GM19395 (cell line): ENCODE data around the gene OR52N5.

ENCODE experiments used
- ATAC-seq: cut with Tn5 transposase; IDR thresholded peaks from one replicate; pipeline ENCODE4 v1.9.1; 2021; ENCODE audit warnings: mild to moderate bottlenecking, moderate library complexity; ENCODE audit not compliant: unreplicated experiment

OR52N5 gene

DNA sequence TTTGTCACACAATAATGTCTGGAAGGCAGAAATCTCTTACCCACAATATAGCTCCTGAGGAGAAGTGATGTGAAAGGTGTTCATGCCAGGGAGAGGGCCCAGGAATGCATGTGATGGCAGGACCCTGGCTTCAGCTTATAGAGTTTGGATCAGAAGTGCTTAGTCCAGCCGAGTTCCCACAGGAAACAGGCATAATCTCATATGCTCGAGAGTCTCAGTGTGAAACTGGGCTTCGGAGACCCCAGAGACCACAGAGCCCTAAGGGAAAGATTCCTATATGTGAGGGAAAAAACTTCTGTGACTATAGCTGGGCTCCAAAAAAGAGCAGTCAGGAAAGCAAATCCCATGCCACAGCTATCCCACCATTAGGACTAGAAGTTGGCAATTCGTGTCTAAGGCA lies at the start of gene OR52N5:
Gene OR52N5, minus strand, starts transcription at position 101 of the 400 bp plus-strand sequence. CDS start 4,721 bp downstream, outside the sequence.
- ATAC-seq: no peak

DNA sequence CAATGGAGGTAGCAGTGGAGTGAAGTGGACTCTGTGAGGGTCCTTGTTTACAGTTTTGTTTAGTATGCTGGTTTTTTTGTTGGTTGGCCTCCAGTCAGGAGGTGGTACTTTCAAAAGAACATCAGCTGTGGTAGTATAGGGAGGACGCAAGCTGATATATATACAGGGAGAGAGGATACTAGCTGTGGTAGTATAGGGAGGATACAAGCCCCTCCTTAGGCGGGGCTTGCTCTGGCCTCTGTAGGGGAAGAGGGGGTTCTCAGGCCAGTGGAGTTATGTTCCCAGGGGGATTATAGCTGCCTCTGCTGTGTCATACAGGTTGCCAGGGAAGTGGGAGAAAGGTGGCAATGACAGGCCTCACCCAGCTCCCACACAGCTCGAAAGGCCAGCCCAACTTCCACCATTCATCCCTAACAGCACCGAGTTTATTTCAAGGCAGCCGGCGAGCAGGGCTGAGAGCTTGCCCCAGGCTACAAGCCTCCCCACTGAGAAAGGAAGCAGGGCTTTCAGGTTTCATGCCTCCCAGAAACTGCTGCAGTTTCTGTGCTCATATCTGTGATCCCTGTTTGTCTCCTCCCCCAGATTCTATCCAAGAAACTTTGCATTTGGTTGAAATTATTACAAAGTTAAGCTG lies 48.2 kb upstream of the OR52N5 start:
- ATAC-seq: no peak

DNA sequence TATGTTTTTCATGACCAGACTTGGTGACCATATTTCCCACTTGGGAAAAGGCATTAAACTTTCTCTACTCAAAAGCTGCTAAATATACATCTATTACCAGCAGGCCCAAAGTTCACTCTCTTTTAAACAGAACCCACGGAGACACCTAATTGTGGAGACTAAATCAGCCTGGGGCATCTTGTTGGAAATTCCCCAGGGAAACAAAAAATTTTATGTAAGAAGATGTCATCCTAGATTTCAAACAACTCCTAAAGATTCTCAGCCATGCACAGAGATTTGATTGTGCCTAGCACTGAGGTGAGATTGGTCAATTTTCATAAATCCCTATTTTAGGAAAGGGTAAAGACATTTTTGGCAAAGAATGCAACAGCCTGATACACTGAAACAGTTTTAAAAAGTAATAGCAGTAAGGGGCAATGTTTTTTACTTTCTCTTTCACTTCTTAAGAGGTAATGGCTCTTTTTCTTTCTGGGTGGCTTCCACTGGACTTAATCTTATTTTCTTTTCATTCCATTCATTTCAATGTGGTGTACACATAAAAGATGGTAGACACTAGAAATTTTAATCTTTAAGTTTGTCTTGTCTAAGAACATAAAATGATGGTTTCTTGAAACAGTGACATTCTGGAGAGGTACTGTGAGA lies 35.2 kb upstream of the OR52N5 start:
- ATAC-seq: peak; percentile 72

DNA sequence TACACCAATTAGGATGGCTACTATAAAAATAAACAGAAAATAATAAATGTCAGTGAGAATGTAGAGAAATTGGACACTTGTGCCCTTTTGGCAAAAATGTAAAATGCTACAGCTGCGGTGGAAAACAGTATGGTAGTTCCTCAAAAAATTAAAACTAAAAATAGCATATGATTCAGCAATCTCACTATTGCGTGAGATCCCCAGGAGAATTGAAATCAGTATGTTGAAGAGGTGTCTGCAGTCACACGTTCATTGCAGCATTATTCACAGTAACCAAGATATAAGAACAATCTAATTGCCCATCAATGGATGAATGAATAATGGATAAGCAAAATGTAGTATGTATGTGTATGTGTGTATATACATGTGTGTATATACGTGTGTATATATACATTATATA lies 32.4 kb upstream of the OR52N5 start:
- ATAC-seq: no peak

DNA sequence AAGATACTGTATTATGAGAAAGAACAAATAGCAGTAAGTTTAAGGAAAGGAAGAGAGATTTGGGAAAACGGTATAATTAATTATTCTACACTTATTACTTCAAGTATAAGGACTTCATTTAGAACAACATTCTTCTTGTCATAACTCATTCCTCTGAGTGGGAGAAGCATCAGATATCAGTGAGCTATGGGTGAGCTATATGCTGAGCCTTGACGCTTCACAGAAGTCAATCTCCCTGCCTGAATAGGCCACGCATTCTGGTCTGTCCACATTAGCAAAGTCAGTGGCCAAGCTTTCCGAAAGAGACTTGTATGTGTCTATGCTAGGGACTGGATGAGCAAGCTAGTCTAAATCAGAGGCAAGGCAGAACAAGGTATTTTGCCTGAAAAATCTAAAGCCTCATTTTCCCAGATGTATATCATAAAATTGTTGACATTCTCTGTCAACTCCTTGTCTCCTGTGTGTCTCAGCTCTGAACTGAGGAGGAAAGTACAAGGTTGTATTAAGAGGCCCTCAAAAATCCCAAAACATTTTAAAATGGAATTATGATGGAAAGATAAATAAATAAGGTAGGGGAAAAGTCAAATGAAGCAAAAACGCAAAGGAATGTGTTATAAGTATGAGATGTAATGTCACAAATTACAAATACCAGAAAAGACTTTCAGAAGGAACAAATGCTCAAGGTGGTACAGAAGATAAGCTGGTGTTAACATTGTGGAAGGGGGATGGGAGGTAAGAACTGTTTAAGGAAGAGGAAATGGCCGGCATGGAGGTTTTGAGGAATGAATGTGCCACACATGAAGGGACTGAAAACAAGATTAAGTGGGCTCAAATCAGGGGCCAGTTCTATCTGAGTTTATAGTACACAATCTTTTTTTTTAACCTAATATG lies 27.0 kb upstream of the OR52N5 start:
- ATAC-seq: no peak

DNA sequence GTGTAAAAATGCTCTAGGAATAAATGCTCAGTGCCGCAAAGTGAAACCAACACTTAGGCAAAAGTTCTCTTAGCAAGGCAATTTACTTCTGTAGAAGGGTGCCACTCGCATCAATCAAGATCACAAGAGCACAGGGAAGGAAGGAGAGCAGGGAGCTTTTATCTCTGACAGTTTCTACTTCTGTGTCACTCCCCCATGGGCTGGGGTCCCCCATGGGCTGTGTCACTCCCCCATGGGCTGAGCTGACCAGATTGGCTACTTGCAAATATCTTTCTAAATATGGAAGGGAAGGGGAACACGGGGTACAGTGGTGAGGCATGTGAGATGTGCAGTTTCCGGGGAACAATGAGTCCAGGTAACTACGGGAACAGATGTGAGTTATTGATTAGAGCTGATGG lies 26.0 kb upstream of the OR52N5 start:
- peak; percentile 35 for ATAC-seq

DNA sequence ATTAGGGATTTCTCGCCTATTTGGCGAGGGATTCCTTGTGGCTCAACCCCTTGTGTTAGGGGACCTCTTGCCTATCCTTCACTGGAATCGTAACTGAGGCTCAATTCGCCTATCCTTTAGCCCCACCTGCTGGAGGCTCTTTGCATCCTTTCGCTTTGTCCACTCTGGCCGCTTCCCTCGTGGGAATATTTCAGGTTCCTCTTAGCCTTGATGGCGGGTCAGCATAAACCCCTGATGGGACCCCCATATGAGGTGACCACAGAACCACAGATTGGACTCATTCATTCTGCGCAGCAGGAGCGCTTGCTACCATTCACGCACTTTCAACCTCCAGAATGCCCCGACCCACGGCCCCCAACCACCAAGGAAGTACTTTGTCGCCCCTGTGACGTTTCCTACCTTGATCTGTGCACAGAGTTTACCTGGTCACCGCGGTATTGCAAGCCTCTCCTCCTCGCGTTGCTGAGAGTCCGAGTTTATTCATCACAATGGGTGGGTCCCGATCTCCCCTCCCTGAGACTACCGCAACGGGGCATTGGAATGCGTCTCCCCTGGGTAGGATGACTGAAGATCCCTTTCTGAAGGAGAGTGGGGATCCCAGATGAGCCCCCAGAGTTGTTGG lies 25.5 kb upstream of the OR52N5 start, which contains the start of gene OR52N2:
Gene OR52N2, plus strand, starts transcription at position 425 of the 622 bp plus-strand sequence. CDS start 11,412 bp downstream, outside the sequence.
- ATAC-seq: peak; percentile 92

DNA sequence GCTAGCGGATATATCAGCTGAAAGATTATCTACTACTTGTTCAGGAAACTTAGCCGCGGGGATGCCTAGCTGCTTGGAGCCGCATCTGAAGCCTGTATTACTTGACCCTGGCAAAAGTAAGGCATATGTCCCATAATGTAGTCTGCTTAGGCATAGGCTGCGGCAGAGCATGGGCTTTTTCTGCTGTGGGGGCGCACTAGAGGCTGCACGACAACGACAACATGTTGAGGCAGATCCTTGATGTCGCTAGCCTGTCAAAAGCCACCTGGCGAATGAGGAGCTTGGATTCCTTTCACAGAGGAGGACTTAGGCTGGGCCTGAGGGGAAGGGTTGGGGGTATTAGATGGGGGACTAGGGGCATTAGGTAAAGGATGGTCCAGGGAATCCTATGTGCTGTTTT lies 24.4 kb upstream of the OR52N5 start:
- ATAC-seq: no peak

DNA sequence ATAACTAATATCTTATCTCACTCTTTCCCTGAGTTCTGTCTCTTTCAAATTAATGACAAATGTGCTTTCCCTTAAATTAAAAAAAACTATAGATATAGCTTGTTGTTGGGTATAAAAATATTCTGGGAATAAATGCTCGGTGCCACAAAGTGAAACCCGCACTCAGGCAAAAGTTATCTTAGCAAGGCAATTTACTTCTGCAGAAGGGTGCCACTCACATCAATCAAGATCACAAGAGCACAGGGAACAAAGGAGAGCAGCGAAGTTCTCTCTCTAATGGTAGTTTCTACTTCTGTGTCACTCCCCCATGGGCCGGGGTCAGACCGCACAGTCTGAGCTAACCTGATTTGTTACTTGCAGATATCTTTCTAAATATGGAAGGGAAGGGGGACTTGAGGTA lies 20.8 kb upstream of the OR52N5 start:
- ATAC-seq: no peak

DNA sequence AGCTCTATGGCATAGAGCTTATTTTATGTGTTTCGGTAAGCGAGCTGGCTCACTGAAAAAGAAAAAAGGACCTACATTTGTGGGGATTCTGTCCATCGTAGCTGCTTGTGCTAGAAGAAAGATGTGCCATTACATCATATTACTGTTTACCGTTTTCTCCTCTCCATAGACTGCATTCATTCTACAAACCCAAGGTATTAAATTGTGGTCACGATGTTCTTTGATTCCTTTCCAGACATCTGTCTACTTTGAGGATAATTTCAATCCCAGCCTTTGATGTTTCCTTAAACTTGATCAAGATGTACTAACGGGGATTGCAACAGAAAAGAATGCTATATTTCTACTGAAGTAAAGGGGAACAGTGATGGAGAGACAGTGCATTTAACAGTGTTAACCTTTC lies 13.4 kb upstream of the OR52N5 start:
- ATAC-seq: no peak

DNA sequence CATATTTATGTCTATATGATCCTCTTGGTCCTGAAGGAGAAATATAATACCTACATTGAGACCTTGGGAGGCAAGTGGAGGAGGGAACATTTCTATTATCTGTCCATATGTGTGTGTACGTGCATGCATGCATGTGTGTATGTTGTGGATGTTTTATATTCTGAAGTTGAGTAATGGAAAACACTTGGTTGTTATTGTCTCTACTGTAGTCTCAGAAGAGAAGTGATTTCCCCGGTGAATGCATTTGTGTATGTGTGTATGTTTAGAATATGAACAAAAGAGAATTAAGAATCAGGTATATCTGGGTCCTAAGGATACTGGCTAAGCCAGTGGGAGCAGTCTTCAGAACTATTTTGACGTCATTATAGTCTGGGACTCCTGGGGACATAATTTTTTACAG lies 8.0 kb upstream of the OR52N5 start, which contains the start of gene OR52N1:
Gene OR52N1, minus strand, starts transcription at position 101 of the 400 bp plus-strand sequence. CDS start 2,449 bp downstream, outside the sequence.
- ATAC-seq: no peak

DNA sequence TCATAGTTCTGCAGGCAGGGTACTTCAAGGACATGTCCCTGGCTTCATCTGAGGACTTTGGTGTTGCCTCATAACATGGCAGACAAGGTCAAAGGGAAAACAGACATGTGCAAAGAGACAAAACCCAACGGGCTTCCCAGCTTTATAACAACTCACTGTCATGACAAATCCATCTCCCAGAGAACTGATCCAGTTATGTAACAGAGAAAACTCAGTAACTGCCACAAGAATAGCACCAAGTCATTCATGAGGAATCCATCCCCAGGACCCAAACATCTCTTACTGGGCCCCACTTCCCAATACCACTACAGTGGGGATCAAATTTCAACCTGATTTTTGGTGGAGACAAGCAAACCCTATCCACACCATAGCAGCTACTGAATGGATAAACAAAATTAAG lies 16.1 kb downstream of the OR52N5 start:
- no peak for ATAC-seq

DNA sequence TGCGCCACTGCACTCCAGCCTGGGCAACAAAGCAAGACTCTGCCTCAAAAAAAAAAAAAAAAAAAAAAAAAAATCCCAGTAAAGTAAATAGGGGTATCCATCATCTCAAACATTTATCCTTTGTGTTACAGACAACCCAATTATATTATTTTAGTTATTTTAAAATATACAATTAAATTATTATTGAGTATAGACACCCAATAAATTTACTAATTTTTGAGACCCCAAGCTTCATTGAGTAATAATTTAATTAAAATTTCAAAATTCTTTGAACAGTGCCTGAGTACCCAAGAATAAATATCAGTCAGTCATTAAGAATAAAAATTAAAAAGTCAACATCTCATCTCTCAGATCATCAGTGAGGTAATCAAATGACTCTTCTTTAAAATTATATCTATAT lies 29.2 kb downstream of the OR52N5 start, which contains the start of gene OR52N4:
Gene OR52N4, plus strand, starts transcription at position 301 of the 400 bp plus-strand sequence. CDS start 498 bp downstream, outside the sequence.
- ATAC-seq: no peak

DNA sequence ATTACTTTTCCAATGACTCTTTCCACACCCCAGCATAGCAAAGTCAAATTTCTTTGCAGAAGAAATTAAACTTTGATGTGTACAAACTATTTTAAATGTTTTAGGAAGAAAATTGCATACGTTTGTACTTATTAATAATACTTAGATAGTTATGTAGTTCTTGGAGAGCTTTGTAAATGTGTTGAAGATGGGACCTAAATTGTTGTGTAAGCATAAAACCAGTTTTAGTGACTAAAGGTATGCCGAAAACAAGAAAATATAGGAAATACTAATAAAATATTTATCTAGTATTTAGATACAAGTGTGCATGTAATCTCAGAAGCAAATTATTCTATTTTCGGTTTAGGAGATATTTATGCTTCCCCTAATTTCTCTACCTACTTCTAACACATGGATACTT lies 33.3 kb downstream of the OR52N5 start:
- no peak for ATAC-seq

DNA sequence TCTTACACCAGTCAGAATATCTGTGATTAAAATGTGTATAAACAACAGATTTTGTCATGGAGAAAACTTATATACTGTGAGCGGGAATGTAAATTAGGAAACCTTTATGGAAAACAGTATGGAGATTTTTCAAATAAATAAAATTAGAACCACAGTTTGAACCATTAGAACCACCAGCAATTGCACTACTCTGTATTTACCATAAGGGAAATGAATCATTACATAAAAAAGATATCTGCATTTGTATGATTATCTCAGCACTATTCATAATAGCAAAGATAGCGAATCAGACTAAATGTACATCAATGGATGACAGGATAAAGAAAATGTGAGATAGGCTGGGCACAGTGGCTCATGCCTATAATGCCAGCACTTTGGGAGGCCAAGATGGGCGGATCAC lies 36.5 kb downstream of the OR52N5 start:
- no peak for ATAC-seq

DNA sequence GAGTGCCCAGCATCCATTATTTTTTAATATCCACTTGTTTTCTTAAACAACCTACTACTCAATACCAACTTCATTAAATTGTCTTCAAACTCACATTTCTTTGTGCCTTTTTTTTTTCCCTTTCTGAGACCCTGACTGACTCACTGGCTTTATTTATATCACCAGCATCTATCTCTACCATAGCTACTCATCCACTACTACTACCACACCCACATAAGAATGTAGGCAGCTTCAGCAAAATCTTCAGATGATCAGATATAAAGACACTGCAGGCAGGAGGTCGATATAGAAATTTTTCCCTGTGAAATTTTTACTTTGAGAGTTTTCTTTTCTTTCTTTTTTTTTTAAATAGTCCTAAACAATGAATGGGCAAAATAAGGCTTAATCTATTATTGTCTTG lies 44.7 kb downstream of the OR52N5 start:
- ATAC-seq: no peak

DNA sequence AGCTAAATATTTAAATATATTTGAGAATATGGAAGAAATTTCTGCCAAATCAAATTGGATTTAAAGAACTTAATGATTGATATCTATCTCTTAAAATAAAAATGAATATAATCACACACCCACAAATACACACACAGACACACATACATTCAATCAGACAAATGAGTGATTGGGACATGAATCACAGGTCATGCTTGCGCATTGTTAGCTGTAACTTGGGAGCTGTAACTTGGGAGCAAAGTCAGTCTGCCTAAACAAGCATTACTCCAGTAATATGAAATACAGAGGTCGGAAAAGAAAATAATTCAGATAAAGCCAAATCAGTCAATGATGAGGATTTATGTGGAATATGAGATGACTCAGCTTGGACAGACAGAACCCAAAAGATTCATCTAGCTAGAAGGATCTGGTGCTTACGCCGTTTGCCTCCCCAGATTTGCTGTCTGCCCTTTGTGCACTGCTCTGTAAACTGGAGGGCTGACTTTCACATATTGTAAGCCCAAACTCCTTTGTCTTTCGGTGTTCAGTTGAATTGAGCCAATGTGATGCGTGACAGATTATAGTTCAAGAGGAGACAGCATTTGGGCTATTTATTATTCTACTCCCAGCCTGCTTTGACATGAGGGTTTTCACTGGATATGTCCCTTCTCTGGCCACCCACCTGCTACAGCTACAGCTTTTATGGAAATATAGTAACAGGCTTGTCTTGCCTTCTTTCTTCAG lies 45.3 kb downstream of the OR52N5 start:
- ATAC-seq: no peak

DNA sequence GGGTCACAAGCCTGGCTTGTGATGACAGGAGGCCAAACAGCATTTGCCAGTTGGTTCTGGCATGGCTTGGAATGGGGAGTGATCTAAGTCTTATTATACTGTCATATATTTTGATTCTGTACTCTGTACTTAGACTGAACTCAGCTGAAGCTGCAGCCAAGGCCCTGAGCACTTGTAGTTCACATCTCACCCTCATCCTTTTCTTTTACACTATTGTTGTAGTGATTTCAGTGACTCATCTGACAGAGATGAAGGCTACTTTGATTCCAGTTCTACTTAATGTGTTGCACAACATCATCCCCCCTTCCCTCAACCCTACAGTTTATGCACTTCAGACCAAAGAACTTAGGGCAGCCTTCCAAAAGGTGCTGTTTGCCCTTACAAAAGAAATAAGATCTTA lies 46.1 kb downstream of the OR52N5 start:
- ATAC-seq: no peak

DNA sequence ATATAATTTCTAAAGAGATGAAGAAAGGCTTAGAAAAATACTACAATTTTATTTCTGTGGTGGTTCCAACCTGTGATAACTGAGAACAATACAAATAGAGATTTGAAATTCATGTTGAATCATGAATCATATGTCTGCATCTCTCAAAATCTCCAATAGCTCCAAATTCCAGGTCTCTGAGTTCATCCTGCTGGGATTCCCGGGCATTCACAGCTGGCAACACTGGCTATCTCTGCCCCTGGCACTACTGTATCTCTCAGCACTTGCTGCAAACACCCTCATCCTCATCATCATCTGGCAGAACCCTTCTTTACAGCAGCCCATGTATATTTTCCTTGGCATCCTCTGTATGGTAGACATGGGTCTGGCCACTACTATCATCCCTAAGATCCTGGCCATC lies 46.8 kb downstream of the OR52N5 start, which contains the start of gene OR56B1:
Gene OR56B1, plus strand, starts transcription at position 53 of the 400 bp plus-strand sequence. Its CDS starts 69 bp downstream, at position 122.
- no peak for ATAC-seq

DNA sequence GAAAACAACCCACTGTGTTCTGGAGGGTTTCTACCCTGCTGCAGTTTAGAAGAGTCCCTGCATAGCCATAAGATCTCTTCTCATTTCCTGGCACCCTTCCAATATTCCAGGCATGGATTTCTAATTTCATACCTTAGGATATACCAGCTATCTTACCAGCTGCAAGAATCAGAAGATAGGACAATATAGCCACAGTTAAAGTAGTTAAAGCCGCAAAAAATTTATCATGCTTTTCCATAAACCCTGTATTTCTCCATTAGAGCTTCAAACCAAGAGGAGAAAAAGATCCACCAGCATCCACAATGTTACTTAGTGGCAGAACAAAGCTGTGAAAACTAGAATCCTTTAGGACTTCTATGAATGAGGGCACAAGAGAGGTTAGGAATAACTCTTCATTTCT lies 55.5 kb downstream of the OR52N5 start:
- no peak for ATAC-seq
